HG03378 (cell line): ENCODE data around the gene IREB2.
A peak's percentile ranks its signal among the peaks of the same experiment; 100 is the strongest.
"Not testable (repeated sequence)": the region's sequence is repeated elsewhere in the genome, so short reads cannot be mapped to it uniquely, and the experiment has no call there.

Source experiments
- ATAC-seq: cut with Tn5 transposase; IDR thresholded peaks from one replicate; pipeline ENCODE4 v1.9.1; 2021; ENCODE audit warnings: mild to moderate bottlenecking, moderate library complexity; ENCODE audit not compliant: unreplicated experiment

The IREB2 gene

GRCh38 chr15:78461171-78461888 lies 23.3 kb downstream of the IREB2 start:
- no peak for ATAC-seq

GRCh38 chr15:78469031-78469430 lies 31.0 kb downstream of the IREB2 start:
- no peak for ATAC-seq

- ATAC-seq, result no peak
Measured at GRCh38 chr15:78477295-78477694, 39.3 kb downstream of the IREB2 start.

GRCh38 chr15:78479650-78480049 lies 41.6 kb downstream of the IREB2 start:
- ATAC-seq, result no peak

GRCh38 chr15:78481917-78482316 lies 43.9 kb downstream of the IREB2 start:
- ATAC-seq, result no peak

- ATAC-seq, result no peak
Measured at GRCh38 chr15:78492872-78493271, 54.9 kb downstream of the IREB2 start.

GRCh38 chr15:78501857-78502256 lies 63.8 kb downstream of the IREB2 start:
- ATAC-seq, result no peak

- no peak for ATAC-seq
Measured at GRCh38 chr15:78502641-78503040, 64.6 kb downstream of the IREB2 start.

- ATAC-seq, result peak; percentile 72
Measured at GRCh38 chr15:78506971-78507830, 69.2 kb downstream of the IREB2 start, which contains the start of gene HYKK. Gene HYKK, plus strand, starts transcription at chr15:78507577. Its CDS starts 5,512 bp downstream, at chr15:78513089.

- no peak for ATAC-seq
Measured at GRCh38 chr15:78507831-78508160, 69.8 kb downstream of the IREB2 start.

- no peak for ATAC-seq
Measured at GRCh38 chr15:78508272-78508671, 70.3 kb downstream of the IREB2 start.

- ATAC-seq, result no peak
Measured at GRCh38 chr15:78509726-78510312, 71.8 kb downstream of the IREB2 start.

GRCh38 chr15:78520035-78520434 lies 82.0 kb downstream of the IREB2 start:
- ATAC-seq, result not testable (repeated sequence)

- no peak for ATAC-seq
Measured at GRCh38 chr15:78524230-78524629, 86.2 kb downstream of the IREB2 start.

GRCh38 chr15:78527325-78527724 lies 89.3 kb downstream of the IREB2 start:
- ATAC-seq, result no peak

GRCh38 chr15:78533331-78533730 lies 95.3 kb downstream of the IREB2 start:
- no peak for ATAC-seq

GRCh38 chr15:78536134-78536533 lies 98.1 kb downstream of the IREB2 start:
- no peak for ATAC-seq

- no peak for ATAC-seq
Measured at GRCh38 chr15:78537266-78537905, 99.4 kb downstream of the IREB2 start.

- no peak for ATAC-seq
Measured at GRCh38 chr15:78538358-78538757, 100.3 kb downstream of the IREB2 start.

- ATAC-seq, result not testable (repeated sequence)
Measured at GRCh38 chr15:78539464-78540140, 101.6 kb downstream of the IREB2 start.
